ENCODE measurements around the gene SREK1IP1.

The SREK1IP1 gene

GRCh38 chr5:64680289-64680688 lies 88.2 kb downstream of the SREK1IP1 start:
- DNase-seq: no peak

GRCh38 chr5:64678374-64678773 lies 90.1 kb downstream of the SREK1IP1 start:
- DNase-seq: no peak

GRCh38 chr5:64671678-64672077 lies 96.8 kb downstream of the SREK1IP1 start:
- DNase-seq: no peak

GRCh38 chr5:64670277-64670676 lies 98.2 kb downstream of the SREK1IP1 start:
- no peak for DNase-seq

Measured in inflammatory macrophage (primary cell).